Sciatic nerve (tissue), 2 donors: Measurements from ENCODE around the gene TBC1D17. TPM values are rescaled to one million over a fixed set of nuclear protein-coding genes. Genes with fewer than 3 reads are reported as not detected.

Experiments used
- ATAC-seq: fragments of 200-7000 bp; cut with Tn5 transposase; one replicate; pipeline ENCODE4 v1.9.1; 2020; ENCODE audit warnings: mild to moderate bottlenecking, moderate library complexity
- DNase-seq: peaks from one replicate; pipeline ENCODE4 v3.0.0-alpha.2; 2020; ENCODE audit warnings: low spot score
- intact Hi-C: fragments of 100-400 bp; cut with DNase I; formaldehyde crosslinking; loops from one replicate; pipeline ENCODE4 v1.14.2; 2022
- total RNA-seq: library from RNA; stranded (reverse); fragmentation: NEBNext Ultra II Directional; extraction: Animal tissue kit (Norgen Biotek cat#: 25700); gene quantifications from one replicate; pipeline ENCODE4 v1.2.1, GENCODE V29; 2021
- donor health status: DM: no; HTN: no; CAD: no.
- donor health status: DM: no; HTN: no; CAD: no.

Gene TBC1D17
- total RNA-seq, 1 donor from 2014 or later = 64.8 TPM

DNA sequence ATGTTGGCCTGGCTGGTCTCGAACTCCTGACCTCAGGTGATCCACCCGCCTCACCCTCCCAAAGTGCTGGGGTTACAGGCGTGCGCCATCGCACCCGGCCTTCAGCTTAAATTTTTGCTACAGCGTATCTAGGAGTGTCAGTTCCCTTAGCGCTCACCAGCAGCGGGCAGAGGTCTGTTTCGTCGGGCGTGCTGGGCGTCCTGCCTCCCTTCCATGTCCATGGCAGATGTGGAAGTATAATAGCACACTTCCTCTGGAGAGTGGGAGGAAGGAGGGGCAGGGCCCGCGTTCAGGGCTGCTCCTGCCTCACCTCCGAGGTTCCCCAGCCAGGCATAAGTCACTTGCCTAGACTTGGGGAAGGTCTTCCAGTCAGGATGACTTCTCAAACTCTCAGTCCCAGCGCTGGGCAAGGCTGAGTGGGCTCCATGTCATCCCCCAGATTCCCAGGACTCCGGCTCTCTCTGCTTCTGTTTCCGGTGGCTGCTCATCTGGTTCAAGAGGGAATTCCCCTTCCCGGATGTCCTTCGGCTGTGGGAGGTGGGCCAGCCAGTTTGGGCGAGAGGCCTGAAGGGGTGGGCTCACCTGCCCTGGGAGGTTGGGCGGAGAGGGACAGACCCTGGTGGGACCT is 9.6 kb downstream of the TBC1D17 start:
- ATAC-seq = no peak
- intact Hi-C loops = no loop called here
- peak; percentile 64 for DNase-seq

DNA sequence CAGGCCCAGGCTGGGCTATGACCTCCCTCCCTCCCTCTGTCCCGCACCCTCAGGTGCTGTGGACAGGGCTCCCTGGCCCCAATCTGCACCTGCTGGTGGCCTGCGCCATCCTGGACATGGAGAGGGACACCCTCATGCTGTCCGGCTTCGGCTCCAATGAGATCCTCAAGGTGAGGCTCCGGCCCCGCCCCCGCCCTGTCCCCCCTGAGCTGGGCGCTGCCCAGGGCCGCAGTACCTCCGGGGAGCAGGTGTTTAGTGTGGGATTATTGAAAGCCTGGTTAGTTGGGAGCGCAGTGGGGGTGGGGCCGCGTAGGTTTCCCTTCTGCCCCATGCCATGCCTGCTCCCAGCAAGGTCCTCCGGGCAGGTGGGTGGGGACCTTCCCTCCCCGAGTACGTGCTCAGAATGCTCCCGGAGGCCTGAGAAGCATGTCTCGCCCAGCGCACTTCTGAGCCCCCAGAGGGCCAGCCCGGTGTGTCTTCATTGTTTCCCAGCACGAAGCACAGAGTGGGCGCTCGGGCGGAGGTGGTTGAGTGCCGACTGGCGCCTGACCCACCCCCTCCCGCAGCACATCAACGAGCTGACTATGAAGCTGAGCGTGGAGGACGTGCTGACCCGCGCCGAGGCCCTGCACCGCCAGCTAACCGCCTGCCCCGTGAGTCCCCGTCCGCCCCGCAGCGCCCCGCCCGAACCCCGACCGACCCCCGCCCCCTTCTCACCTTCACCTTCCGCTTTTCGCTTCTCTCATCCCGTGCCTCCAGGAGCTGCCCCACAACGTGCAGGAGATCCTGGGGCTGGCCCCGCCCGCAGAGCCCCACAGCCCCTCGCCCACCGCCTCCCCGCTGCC is 10.4 kb downstream of the TBC1D17 start:
- DNase-seq (peak; percentile 57), ATAC-seq (no peak)
- intact Hi-C loops = no loop called here

DNA sequence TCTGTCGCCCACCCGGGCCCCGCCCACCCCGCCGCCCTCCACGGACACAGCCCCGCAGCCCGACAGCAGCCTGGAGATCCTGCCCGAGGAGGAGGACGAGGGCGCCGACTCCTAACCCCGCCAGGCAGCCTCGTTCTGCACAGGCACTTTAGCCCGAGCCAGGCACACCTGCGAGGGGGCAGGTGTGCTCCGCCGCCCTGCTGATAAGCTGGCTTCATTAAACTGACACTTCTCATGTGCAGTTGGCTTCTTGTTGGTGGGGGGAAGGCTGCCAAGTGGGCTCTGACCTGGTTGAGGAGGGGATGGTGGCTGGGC is 11.0 kb downstream of the TBC1D17 start:
- intact Hi-C loops = no loop called here
- no peak for ATAC-seq
- DNase-seq = peak; percentile 55

DNA sequence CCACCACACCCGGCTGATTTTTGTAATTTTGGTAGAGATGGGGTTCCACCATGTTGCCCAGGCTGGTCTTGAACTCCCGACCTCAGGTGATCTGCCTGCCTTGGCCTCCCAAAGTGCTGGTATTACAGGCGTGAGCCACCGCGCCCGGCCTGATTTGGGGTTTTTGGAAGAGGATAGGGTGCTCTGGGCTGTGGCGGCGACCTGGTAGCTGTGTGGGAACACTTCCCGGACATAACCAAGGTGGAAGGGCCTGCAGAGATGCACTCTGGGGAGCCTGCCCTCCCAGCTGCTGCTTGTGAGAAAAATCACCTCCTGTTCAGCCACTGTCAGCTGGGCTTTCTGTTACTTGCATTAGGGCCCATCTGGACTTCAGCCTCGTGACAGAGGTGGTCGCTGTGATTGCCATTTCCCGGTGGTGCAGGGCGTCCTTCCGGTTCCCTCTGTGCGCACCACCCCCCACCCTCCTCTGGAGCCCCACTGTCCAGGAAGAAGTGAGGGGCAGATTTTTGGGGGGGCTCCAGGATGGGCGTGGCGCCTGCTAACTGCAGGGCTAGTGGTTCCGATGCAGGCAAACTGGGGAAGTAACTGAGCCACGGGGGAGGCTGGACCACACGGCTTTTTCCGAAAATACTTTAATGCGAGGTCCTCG is 11.7 kb downstream of the TBC1D17 start:
- ATAC-seq (no peak), DNase-seq (peak; percentile 67)
- intact Hi-C loops = no loop called here

DNA sequence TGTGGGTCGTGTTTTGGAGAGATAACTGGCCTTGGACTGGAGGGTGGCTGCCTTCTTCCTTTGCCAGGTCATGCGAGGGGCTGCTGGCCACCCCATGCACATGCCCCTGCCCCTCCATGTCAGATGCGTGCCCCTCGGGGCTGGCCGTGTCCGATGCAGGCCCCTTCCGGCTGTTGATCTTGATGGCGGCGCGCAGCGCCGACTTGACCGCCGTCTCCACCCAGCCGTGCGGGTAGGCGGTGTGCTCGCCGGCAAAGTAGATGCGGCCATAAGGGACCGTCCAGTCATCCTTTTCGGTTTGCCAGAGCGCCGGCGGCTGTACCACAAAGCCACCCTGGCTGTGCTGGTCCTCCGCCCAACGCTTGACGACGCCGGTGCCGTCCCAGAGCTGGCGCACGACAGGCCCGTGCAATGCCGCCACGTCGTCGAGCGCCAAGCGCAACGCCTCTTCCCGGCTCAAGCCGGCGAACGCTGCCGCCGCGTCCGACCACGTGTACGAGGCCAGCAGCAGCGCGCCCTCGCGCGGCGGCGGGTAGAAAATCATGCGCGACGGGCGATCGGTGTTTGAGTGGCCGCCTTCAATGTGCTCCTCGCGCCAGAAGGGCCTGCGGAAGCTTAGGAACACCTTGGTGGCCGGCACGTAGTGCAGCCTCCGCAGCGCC is 12.3 kb downstream of the TBC1D17 start:
- DNase-seq = peak; percentile 85
- intact Hi-C loops = no loop called here
- peak; percentile 57 for ATAC-seq

DNA sequence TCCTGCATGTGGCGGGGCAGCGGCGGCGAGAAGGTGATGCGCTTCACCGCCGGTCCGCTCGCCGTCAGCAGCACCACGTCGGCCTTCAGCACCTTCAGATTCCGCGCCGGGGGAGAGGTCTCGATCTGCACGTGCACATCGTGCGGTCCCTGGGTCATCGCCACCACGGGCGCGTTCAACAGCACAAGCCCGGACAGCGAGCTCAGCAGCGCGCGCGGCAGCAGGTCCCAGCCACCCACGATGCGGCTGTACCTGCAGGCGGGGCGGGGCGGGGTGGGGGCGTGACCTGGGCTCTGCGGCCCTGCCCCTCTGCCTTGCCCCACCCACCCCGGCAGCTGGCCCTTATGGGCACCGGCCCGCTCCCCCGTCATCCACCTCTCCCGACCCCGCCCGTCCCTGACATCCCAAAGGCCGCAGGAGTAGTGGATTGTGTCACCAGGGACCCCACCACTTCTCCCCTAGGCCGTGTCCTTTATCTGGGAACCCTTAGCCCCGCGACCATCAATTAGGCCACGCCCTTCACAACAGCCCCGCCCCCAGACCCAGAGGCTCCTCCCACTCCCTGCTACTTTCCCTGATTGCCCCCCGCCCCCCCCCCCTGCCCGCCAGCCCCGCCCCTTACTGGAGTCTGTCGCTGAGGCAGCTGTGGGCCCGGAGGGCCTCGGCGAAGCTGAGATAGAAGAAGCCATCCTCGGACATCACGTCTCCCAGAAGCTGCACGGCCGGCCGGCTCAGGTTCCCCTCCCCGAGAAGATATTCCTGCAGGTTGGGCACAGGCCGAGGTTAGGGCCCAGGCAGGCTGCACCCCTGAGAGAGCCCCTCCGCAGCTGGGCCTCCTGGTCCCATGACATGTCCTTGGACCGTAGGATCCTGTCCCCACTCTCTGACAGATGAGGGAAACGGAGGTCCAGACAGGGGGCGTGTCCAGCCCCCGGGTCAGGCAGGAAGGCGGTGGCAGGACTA is 13.1 kb downstream of the TBC1D17 start:
- intact Hi-C loops = no loop called here
- ATAC-seq = no peak
- peak; percentile 71 for DNase-seq

DNA sequence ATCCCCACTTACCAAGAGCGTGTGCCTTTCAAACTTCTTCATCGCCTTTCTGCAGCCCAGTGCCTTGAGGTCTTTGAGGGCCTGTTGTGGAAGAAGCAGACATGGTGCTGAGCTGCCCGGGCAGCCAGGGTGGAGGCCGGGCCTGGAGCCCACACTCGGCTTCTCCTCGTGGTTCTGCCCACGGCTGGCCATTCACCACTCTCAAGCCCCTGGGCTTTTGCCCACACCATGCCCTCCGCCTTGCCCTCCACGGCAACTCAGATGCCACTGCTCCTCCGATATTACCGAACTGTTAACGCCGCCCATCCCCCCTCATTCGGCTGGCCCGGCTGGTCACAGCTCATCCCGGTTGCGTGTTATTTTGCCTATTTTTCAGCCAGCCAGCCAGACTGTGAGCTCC is 13.9 kb downstream of the TBC1D17 start:
- DNase-seq (peak; percentile 59), ATAC-seq (no peak)
- intact Hi-C loops = no loop called here

DNA sequence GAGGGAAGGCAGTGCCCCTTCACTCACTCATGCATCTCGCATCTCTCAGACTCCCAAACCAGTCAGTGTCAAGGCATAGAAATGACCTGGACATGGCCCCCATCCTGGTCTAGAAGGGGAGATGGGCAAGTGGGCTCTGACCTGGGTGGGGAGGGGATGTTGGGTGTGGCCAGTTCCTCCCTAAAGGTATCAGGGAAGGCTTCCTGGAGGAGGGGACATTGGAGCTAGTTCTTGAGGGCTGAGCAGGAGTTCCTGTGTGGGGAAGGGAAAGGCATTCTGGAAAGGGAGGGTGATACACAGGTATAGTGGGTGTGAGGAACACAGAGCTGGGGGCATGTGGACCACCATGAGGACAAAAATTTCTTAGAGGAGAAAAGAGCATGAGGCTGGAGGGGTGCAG is 15.2 kb downstream of the TBC1D17 start:
- ATAC-seq = no peak
- intact Hi-C loops = no loop called here

DNA sequence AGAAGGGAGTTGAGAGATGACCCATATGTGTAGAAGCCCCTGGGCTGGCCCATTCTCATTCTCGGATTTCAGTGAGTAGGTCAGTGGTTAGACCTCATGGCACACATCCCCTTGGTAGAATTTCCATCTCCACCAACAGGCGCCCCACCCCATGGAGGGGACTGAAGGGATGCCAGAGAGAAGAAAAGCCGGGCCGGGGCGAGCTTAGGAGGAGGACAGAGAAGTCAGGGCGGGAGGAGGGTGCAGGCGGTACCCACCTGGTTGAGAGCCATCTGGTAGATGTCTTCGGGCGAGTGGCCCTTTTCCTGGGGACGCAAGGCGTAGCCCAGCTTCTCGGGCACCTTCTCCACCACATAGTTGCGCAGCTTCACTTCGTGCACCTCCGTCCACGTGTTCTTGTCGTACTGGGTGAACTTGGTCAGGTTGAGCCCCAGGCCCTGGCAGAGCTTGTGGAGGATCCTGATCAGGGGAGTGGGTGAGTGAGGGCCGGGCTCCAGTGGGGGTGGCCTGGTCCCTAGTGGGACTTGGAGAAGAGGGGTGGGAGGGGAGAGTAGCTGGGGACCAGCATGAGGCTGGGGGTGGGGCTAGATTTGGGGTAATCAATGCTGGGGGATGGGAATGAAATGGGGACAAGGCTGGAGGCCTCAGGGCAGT is 16.6 kb downstream of the TBC1D17 start:
- intact Hi-C loops = no loop called here
- ATAC-seq (no peak), DNase-seq (peak; percentile 57)

More for the DNA sequence above, 15.2 kb downstream of the TBC1D17 start:
- no peak for DNase-seq

DNA sequence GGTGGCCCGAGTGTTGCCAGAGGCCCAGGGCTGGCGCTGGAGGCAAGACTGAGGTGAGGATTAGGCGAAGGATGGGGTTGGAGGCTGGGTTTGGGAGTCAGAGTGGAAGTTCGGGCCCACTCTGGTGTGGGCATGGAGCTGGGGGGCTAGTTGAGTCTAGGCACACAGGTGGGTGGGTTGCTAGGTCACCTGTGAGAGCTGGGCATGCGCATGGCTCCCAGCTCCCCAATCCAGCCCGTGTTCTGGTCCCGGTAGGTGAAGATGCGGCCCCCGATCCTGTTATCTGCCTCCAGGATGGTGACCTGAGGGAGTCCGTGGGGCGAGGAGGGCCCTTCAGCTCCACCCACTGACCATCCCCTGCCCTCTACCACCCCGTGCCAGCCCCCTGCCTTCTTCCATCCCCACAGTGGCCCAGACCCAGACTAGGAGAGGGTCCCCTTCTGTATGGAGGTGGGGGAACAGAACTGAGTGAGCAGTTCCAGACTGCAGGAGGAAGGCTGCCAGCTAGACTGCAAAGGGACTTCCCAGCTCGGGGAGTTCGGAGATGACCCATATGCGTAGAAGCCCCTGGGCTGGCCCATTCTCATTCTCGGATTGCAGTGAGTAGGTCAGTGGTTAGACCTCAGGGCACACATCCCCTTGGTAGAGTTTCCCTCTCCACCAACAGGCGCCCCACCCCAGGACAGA is 17.5 kb downstream of the TBC1D17 start:
- intact Hi-C loops = no loop called here
- no peak for ATAC-seq
- peak; percentile 58 for DNase-seq

DNA sequence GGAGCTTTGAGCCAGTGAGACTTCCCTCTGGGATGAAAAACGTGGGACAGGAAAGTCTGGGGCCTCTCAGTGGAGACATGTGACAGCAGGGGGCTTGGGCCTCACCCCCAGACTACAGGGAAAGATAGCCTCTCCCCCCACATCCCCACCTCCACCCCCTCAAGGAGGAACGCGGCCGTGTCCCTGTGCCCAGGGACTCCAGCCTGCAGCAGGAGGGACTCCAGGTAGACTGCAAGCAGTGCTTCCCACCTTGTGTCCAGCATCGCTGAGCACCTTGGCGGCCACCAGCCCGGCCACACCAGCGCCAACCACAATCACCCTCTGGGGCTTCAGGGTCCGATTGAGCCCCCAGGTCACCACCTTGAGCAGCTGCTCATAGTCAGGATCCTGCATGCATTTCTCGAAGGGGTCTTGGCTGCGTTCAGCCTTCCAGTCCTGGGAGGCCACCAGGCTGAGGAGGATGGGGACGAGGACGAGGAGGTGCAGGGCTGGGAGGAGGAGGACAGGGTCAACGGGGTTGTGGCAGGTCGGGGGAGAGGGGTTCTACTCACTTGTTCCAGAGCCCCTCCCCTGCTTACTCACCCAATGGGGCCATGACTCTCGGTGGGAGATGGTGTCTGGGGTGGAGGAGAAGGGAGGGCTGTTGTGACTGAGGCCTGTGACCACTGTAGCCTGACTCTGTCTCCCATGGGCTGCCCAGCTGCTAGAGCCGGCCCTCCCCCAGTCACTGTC is 18.2 kb downstream of the TBC1D17 start:
- DNase-seq (no peak), ATAC-seq (no peak)
- intact Hi-C loops = no loop called here

DNA sequence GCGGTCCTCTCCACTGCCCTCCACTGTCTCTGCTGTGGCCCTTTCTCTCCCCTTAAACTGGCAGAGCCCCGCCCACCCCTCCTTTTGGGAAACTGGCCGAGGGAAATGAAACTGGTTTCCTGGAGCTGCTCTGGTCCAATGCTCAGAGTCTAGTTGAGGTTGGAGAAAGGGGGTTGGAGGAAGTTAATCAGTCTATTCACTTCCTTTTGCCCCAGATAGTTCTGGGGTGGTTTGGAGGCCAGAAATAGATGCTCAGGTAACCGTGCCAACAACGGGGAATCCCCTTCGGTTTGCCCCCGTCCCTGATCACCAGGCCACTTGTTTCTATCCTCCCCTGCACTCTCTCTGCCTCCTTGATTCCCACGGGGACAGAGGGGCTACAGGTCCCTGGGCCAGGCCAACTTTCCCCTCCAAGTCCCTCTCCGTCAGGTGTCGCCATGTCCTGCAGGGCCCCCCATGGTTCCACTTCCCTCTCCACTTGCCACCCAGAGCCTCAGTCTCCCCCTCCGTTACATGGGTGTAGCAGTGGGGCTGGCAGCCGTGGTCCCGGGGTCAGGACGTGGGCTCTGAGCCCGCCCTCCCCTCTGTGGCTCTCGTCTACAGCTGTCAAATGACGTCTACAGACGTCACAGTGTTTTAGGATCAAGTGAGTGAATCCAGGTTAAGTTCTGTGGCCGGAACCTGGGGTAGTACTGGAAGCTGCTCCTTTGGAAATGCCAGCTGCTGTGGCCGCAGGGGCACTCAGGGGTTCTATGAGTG is 19.5 kb downstream of the TBC1D17 start, which contains the start of gene IL4I1:
TSS of gene IL4I1 (minus strand) at position 25 of the 759 bp plus-strand sequence. CDS start 727 bp downstream, outside the sequence.
- DNase-seq = peak; percentile 75
- intact Hi-C loops = no loop called here
- peak; percentile 54 for ATAC-seq

DNA sequence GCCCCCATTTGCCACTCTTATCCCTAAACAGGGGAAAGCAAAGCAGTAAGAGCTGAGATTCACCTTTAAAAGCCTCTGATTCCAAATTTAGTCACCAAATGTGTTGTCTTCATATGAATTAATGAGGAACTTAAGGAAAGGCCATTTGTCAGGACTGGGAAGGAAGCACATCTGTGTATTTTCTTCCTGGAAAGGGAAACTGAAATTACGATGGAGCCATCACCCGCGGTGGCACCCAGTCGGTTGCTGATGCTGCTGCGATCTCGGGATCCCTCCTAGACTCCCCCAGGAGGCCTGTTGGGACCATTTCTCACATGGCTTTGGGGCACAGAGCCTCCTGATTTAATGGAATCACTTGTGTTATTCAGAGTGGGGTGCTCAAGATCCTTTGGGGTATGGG is 26.6 kb downstream of the TBC1D17 start:
- DNase-seq = no peak
- no peak for ATAC-seq
- intact Hi-C loops = no loop called here

DNA sequence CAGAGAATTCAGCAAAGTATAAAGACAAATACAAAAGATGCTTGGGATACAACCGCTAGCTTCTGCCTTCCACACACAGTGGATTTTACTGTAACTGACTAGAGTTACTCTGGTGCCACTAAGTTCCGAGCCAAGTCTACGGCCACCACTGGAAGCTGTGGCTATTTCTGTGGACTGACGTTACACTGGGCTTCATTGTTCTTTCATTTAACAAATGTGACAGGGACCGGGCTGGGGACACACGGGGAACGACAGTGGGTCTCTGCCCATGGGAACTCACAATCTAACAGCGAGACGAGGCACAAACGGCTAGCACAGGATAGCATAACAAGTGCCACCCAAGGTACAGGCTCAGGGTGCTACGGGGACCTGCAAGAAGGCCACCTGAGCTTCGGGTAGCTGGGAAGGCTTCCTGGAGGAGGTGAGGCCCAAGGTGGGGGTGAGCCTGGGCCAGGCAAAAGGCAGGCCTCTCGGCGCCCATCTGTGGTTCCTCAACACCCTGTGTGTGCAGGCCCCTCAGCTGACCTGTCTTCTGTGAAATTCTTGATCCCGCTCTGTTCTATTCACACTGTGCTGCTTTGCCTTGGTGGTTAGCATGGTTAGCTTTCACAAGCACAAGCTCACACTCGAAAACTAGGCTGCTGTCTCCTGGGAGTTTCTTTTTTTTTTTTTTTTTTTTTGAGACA is 29.5 kb downstream of the TBC1D17 start:
- no peak for DNase-seq

DNA sequence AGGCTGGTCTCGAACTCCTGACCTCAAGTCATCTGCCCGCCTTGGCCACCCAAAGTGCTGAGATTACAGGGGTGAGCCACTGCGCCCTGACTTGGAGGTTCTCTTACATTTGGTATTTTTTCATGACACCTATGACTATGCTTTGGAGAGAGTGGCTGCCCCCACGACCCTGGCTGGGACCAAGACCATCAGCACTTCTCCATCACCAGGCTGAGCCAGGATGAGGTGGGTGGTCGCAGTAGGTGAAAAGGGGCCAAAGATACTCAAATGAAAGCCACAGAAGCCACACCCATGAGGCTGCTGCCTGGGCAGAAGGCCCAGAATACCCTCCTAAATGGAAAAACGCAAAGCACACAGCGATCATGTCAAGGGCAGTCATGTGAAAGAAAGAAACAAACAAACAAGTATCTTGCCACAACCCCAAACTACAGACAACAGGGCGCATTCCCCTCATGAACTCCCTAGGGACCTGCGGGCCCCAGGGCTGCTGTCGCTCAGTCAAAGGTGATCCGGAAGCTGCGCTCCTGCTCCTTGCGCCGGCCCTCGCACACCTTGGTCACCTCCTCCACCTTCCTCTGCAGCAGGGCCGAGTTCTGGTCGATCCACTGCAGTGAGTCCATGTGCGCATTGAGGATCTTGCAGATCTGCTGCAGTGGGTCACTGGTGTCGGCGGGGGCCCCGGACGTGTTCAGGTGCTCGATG is 30.4 kb downstream of the TBC1D17 start:
- DNase-seq (no peak), ATAC-seq (no peak)
- intact Hi-C loops = no loop called here

More for the DNA sequence above, 29.5 kb downstream of the TBC1D17 start:
- intact Hi-C loops = no loop called here
- no peak for ATAC-seq
